GM19468 (cell line): ENCODE results near the gene HSPBP1.

Source experiments
- ATAC-seq: cut with Tn5 transposase; IDR thresholded peaks from one replicate; pipeline ENCODE4 v1.9.1; 2021; ENCODE audit warnings: mild to moderate bottlenecking, moderate library complexity, moderate number of reproducible peaks; ENCODE audit not compliant: unreplicated experiment; ENCODE audit errors: extremely low read depth

The HSPBP1 gene

DNA sequence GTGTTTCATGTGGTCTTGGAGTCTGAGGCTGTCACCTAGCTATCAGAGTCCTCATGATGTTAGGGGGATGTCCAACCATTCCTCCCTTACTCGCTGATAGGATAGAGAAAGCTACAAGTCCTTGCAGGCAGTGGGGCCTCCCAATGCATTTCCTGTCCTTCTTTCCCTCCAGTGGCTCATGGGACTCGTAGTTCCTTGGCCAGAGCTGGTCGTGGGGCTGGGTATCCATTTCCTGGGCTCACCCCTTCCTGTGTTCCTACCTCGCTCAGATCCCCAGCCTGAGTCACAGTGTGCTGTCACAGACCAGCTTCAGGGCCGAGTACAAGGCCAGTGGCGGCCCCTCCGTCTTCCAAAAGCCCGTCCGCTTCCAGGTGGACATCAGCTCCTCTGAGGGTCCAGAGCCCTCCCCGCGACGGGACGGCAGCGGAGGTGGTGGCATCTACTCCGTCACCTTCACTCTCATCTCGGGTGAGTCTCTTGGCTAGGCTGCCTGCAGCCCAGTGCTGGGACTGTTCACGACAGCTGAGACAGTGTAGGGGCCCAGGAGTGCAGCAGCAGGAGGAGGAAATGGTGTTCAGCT is 26.2 kb upstream of the HSPBP1 start:
- ATAC-seq, result no peak

DNA sequence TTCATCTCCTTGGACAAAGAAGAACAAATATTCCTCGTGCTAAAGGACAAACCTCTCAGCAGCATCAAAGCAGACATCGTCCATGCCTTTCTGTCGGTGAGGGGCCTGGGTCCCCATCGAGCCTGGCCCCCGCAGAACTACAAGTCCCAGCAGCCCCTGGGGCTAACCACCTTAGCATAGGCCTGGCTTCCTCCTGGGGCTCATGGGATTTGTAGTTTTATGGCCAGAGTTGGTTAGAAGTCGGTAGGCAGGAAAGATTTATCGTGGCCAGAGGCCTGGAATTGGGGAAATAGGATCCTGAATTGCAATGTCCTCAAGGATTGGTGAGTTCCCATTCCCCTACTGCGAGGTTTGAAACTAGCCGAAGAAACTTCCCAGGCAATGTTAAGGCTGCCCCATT is 25.6 kb upstream of the HSPBP1 start:
- no peak for ATAC-seq

DNA sequence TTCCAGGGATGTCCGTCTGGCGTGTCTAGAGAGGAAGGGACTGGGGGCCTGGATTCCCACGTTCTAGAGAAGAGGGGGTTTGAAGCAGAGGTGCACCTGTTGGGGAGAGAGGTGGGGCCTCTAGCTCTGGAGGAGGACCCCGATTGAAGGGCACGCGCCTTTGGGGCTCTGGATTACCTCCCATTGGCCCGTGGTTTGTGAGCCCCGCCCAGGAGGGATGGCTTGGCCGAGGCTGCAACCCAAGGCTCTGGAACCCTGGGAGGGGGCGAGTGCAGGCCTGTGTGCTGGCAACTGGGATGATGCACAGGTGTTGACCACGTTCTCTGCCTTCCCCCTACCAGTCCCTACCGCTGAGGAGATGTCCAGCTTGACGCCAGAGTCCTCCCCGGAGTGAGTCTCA is 25.1 kb upstream of the HSPBP1 start:
- no peak for ATAC-seq

DNA sequence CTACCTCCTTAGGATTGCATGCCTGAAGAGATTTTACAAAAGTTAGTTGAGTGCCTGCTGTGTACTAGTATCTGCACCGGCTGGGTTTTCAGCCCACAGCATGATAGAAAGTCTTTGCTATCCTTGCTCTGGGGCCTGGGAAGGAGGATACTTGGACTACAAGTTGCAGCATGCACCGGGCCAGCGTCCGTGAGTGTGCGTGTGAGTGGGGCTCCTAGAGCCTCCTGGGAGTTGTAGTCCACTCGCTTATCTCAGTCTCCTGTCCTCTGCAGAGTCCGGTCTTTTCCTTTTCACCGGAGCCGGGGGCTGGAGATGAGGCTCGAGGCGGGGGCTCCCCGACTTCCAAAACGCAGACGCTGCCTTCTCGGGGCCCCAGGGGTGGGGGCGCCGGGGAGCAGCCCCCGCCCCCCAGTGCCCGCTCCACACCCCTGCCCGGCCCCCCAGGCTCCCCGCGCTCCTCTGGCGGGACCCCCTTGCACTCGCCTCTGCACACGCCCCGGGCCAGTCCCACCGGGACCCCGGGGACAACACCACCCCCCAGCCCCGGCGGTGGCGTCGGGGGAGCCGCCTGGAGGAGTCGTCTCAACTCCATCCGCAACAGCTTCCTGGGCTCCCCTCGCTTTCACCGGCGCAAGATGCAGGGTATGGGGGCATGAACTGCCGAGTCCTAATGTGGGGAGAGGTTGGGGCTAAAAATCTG is 24.5 kb upstream of the HSPBP1 start:
- ATAC-seq, result no peak

DNA sequence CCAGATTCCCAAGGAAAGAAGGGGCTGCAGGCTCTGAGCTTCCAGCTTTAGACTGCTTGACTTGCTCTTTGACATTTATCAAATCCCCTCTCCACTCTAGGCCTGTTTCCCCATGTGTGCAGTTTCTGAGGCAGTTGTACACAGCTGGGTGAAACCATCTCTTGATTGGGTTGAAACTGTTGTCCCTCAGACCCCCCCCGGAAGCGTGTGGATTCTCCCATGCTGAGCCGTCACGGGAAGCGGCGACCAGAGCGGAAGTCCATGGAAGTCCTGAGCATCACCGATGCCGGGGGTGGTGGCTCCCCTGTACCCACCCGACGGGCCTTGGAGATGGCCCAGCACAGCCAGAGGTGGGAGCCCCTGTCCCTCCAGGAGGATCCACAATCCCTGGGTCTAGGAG is 23.6 kb upstream of the HSPBP1 start:
- no peak for ATAC-seq

DNA sequence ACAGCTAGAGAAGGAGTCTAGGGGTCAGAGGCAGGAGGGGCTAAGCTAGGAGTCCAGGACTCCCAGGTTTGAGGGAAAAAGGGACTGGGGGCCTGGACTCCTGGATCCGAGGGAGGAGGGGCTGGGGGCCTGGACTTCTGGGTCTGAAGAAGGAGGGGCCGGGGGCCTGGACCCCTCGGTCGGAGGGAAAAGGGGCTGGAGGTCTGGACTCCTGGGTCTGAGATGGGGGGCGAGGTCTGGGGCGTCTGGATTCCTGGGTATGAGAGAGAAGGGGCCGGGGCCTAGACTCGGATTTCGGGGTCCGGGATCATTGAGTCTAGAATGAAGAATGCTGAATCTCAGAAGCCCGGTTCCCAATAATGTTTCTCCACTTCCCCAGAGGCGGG is 22.4 kb upstream of the HSPBP1 start:
- ATAC-seq, result no peak

DNA sequence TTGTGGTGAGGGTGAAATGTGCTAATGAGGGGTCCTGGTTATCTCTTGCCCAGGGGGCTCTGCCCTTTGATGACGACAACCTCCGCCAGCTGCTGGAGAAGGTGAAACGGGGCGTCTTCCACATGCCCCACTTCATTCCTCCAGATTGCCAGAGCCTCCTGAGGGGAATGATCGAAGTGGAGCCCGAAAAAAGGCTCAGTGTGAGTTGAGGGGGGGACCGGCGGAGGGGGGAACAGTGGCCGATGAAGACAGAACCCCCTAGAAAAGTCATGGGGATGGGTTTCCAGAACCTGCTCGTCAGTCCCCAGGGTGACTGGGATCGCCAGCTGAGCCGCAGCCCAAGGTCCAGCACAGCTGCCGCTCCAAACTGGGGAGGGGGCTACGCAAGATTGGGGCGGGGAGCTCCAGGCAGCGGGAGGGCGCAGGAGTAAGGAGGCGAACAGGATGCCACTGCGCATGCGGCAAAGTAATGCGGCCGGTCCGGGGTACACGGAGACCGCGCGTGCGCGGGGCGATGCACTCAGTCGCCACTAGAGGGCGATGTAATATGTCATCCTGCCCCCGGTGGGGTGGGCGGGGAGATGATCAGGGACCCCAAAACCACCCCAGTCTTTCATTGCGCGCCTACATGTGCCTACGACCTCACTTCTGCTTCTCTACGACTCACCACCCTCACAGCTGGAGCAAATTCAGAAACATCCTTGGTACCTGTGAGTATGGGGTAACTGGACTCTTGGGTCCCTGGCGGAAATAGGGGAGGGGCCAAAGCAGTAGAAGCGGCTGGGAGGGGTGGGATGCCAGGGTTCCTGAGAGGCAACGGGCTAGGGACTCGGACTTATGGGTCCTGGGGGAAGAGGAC is 21.8 kb upstream of the HSPBP1 start:
- ATAC-seq, result no peak

DNA sequence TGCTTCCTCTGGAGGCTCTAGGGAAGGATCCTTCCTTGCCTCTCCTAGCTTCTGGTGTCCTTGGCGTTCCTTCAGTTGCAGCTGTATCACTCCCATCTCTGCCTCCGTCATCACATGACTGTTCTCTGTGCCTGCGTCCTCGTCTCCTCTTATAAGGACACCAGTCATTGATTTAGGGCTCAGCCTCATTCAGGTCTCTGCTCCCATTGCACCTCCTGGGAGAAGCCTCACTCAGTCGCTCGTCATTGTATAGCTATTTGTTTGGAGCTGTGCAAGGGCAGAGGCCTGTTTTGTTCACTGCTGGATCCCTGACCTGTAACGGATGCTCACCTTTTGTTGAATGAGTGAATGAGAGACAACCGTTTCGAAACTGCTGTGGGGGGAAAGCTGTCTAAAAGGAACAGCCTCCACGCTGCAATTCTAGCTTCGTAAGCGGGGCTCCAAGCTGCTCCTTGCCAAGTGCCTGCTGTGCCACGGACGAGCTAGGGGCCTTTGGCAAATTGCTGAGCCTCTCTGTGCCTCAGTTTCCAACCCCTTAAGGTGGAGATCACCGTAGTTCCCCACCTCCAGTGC is 21.1 kb upstream of the HSPBP1 start:
- no peak for ATAC-seq

DNA sequence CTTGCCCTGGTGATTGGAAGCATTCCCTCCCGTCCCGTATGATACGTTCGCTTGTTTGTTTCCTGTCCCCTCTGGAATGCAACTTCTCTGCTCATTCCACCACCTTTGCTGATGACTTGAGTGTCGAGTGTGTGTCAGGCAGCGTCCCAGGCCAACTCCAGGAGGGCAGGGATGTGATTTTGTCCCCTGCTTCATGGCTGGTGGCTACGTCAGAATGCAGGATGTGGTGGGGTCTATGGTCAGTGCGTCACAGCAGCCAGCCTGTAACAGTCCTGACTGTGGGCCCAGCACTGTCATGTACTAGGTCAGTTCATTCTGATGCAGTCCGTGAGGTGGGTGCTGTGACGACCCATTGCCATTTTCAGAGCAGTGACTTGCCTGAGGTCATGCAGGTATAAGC is 20.1 kb upstream of the HSPBP1 start:
- ATAC-seq, result no peak

DNA sequence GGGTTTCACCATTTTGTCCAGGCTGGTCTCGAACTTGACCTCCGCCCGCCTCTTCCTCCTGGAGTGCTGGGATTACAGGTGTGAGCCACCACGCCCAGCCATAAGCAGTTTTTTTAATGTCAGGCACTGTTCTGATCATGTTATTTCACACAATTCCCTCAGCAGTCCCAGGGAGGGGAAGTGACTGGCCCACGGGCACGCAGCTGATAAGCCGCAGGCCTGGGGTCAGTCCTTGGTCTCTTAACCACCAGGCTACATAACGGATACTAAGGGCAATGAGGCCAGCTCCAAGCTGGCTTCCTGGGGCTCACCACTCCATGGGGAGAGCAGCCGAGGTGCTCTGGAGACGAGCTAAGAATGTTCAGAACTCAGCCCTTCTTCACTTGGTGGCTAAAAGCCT is 17.4 kb upstream of the HSPBP1 start:
- no peak for ATAC-seq

DNA sequence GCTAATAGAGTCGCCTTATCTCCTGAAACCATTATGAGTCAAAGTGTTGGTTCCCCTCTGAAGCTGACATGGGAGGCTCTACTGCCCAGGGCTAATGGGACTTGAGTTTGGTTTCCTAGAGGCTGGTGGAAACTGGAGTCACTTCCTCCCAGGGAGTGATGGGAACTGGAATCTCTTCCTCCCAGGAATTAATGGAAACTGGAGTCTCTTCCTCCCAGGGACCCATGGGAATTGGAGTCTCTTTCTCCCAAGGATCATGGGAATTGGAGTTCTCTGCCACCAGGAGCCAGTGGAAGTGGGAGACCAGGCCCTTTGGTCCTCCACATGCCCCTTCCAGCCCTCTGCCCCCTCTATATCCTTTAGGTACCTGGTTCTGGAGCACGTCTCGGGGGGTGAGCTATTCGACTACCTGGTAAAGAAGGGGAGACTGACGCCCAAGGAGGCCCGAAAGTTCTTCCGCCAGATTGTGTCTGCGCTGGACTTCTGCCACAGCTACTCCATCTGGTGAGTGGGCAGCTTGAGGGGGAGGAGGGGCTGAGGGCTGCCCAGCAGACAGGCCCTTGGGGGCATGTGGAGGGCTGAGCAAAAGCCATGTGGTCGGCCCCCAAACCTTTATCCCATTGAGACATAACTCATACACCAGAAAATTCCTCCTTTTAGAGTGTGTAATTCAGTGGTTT is 9.3 kb upstream of the HSPBP1 start:
- ATAC-seq, result no peak

DNA sequence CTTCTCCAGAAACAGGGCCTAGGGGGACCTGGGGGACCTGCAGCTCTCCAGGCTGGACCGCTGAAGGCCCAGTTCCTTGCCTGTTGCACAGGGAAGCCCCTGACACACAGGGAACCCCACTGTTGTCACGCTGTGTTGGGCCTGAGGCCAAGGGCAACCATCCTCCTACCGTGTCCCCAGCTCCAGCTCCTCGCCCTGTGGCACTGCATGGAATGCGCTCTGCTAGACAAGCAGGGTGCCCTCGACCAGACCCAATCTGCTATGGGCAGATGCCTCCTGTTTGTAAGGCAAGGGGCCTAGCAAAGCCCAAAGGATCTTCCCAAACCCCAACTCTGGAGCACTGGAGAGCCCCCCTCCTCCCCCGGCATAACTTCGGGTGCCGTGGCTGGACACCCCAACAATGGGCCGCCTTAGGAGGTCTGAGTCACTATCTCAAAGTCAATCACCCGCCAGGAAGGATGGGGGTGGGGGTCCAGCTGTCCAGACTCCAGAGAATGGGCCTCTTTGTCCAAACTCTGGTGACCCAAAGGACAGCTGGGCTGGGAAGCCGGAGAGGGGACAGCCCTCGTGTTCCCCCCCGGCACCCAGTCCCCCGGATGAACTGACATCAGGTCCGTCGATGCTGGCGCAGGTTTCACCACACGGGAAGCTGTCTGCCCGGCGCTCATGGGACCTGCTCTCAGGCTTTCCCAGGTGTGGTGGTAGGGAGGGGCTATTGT is 7.6 kb upstream of the HSPBP1 start:
- no peak for ATAC-seq

DNA sequence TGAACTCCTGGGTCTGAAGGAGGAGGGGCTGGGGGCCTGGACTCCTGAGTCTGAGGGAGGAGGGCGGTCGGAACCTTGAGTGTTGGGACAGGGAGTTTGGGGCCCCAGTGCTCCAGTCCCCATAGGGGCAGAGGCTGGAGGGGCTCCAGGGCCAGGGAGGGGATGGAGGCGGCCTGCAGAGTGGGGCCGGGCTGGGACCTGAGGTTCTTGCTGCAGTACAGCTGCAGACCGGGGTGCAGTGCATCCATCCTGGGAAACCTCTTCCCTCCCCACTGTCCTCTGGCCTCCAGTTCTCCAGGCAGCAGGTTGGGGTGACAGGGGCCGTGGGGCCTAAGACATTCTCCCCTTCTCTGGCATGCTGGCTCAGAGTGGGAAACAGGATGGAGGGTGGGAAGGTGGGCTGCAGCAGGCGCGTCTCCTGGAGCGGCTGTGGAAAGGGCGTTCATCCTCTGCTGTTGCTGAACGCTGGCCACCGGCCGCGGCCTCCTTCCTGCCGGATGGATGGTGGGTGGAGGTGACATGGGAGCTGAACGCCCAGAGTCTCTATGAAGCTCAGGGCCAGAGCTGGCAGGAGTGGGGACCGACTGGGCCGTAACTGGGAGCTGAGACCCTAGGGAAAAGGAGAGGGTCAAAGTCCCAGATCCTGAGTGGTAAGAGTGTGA is 5.5 kb upstream of the HSPBP1 start:
- ATAC-seq, result no peak

DNA sequence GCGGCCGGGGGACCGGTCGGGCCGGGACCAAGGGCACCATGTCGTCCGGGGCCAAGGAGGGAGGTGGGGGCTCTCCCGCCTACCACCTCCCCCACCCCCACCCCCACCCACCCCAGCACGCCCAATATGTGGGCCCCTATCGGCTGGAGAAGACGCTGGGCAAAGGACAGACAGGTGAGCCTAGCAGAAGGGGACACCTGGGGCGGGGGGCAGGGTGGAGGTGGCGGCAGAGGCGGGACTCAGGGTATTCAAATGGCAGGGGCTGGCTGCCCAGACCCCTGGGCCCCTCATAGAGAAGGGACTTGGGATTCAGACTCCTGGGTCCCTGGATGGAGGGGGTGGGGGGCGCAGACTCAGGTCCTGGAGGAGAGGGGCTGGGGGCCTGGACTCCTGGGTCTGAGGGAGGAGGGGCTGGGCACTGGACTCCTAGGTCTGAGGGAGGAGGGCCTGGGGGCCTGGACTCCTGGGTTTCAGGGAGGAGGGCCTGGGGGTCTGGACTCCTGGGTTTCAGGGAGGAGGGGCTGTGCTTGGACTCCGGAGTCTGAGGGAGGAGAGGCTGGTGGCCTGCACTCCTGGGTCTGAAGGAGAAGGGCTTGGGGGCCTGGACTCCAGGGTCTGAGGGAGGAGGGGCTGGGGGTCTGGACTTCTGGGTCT is 4.6 kb upstream of the HSPBP1 start:
- ATAC-seq, result no peak

DNA sequence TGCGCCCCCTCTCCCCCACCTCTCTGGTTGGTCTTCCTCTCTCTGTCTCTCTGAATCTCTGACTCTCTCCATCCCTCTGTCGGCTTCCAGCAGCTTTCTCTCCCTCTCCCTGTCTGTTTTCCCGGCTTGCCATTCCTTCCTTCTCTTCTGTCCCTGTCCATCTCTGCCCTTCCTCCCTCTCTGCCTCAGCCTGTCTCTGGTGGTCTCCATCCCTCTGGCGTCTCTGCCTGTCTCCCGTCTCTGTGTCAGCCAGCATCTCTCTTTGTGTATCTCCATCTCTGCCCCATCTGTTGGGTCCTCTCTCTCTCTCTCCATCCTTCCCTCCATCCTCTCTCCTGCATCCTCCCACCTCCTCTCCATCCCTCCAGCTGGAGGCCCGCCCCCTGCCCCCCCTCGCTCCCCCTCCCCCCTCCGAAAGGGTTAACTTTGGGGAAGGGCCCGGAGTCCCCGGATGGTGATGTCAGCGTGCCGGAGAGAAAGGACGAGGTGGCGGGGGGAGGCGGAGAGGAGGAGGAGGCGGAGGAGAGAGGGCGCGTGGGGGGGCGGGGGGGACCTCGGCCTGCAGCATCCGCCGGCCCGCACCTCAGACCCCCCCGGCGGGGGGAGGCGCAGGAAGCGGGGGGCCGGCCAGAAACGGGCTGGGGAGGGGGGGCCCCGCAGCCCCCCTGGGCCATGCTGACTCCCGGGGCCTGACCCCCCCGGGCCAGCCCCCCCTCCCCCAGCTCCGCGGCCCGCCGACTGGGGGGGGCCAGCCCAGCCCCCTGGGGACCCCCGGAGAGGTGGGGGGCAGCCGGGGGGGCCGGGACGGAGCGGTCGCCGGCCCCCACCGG is 3.9 kb upstream of the HSPBP1 start, which contains the start of gene BRSK1:
TSS of gene BRSK1 (plus strand) at position 450 of the 830 bp plus-strand sequence. CDS start 446 bp downstream, outside the sequence.
- ATAC-seq, result no peak

DNA sequence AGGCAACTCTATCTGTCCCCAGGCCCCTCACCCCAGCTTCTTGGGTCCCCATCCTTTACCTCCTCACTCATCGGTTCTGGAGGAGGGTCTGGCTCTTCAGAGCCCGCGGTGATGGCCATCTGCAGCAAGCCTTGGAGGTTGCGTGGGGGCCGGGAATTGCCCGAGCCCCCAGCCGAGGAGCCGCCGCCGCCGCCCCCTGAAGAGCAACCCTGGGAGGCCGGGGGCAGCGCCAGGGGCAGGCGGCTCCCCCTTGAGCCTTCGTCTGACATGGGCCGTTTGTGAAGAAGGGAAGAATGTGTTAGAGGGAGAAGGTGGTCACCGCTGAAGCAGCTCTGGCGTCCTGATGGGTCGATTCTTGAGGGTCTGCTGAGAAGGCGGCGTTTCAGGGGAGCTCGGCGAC is 570 bp downstream of the HSPBP1 start:
- no peak for ATAC-seq

DNA sequence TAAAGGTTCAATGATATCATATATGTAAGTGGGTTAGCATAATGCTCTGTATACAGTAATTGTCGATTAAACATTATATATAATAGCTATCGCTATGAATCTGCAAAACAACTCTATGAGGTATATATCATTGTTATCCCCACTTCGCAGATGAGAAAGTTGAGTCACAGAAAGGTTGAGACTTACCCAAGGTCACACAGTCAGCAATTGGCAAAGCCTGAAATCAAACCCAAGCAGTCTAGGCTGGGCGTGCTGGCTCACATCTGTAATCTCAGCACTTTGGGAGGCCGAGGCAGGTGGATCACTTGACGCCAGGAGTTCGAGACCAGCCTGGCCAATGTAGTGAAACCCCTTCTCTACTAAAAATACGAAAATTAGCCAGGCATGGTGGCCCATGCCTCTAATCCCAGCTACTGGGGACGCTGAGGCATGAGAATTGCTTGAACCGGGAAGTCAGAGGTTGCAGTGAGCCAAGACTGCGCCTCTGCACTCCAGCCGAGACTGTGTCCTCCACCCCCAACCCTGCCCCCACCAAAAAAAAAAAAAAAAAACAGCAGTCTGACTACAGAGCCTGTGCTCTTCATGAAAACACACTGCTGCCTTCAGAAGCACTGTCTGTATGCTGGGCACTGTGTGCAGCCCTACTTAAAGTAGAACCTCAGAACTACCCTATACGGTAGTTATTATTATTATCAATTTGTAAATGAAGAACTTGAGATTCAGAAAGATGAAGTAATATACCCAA is 1.3 kb downstream of the HSPBP1 start:
- no peak for ATAC-seq
